Ishikawa (cell line): ENCODE data around the gene CALHM4.

Source experiments
- CEBPB ChIP-seq: IDR thresholded peaks from 2 replicates; pipeline ENCODE4 v1.6.1; 2012
- CREB1 ChIP-seq: IDR thresholded peaks from 2 replicates; pipeline ENCODE4 v1.6.1; 2012; ENCODE audit warnings: low read depth
- EP300 ChIP-seq: IDR thresholded peaks from 2 replicates; pipeline ENCODE4 v1.6.1; 2012; ENCODE audit warnings: borderline replicate concordance
- MAX ChIP-seq: IDR thresholded peaks from 2 replicates; pipeline ENCODE4 v1.6.1; 2012
- NFIC ChIP-seq: IDR thresholded peaks from 2 replicates; pipeline ENCODE4 v1.6.1; 2012
- TAF1 ChIP-seq: IDR thresholded peaks from 2 replicates; pipeline ENCODE4 v1.6.1; 2012; ENCODE audit warnings: low read depth, mild to moderate bottlenecking
- TCF12 ChIP-seq: IDR thresholded peaks from 2 replicates; pipeline ENCODE4 v1.6.1; 2012; ENCODE audit warnings: low read depth
- TEAD4 ChIP-seq: IDR thresholded peaks from 2 replicates; pipeline ENCODE4 v1.6.1; 2012
- USF1 ChIP-seq: IDR thresholded peaks from 2 replicates; pipeline ENCODE4 v1.6.1; 2012
- YY1 ChIP-seq: IDR thresholded peaks from 2 replicates; pipeline ENCODE4 v1.6.1; 2012; ENCODE audit warnings: low read depth

GRCh38 chr6:116545651-116546050, 7.9 kb upstream of the CALHM4 start, which contains the start of gene TRAPPC3L:
- no peak for TF ChIP-seq EP300
- TF ChIP-seq CEBPB: no peak
- TF ChIP-seq TCF12: no peak
- TF ChIP-seq TAF1: no peak
- no peak for TF ChIP-seq NFIC
- no peak for TF ChIP-seq TEAD4
- TF ChIP-seq CREB1: no peak
- TF ChIP-seq YY1: no peak
- no peak for TF ChIP-seq MAX
- no peak for TF ChIP-seq USF1
